ENCODE data around the gene PNLIPRP2. TPM values are rescaled to one million over a fixed set of nuclear protein-coding genes. Genes with fewer than 3 reads are reported as not detected.

PNLIPRP2 gene
- total and polyA plus RNA-seq, 2 of the 8 experiments (the other 6 are each of a cell fraction or from before 2014, with no cell fraction given): 0.11 TPM; not detected in 1

DNA sequence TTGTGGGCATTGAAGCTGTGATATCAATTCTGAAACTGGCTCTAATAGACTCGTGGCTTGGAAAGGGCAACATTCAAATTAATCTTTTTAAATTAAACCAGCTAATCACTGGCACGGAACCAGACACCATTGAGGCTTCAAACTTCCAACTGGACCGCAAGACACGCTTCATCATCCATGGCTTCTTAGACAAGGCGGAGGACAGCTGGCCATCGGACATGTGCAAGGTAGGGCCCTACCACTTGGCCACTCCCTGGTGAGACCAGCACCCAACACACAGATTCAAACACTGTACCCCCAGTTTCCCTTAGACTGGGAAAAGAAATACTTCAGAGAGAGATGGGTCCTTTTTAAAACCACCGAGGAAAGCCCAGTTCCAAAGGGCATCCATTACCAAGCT is 5.1 kb downstream of the PNLIPRP2 start:
- no peaks in the 10 kb centered on the region for H3K9me3 ChIP-seq (ENCODE audit: insufficient read depth in 2 of 2, low read depth in 1 of 2, low read length in 1 of 2)
- H2BK15ac ChIP-seq (ENCODE audit: low read length): no peak overlapping the region
- no peak overlapping the region for H2BK120ac ChIP-seq (replicated peaks; ENCODE audit: low read depth, low read length)
- no peak overlapping the region for H3K27ac ChIP-seq (ENCODE audit: low read depth, low read length)
- H4K5ac ChIP-seq (ENCODE audit: insufficient read length, low read depth, low read length): no peak overlapping the region
- H3K4me3 ChIP-seq (ENCODE audit: extremely low read depth in 1 of 4, insufficient read depth in 2 of 4, low read depth in 3 of 4, low read length in 4 of 4): no peak overlapping the region
- no peak for DNase-seq (ENCODE audit: low read depth in 1 of 2, low spot score in 2 of 2)
- H3K56ac ChIP-seq (replicated peaks; ENCODE audit: insufficient read length, low read depth, low read length): no peak overlapping the region
- H4K20me1 ChIP-seq (replicated peaks in 1 of 2; ENCODE audit: control insufficient read depth in 1 of 2, insufficient read depth in 2 of 2, low read length in 2 of 2): no peaks in the 10 kb centered on the region
- H3K23me2 ChIP-seq (ENCODE audit: low read depth, low read length): peaks cover 2% of the 10 kb centered on the region; the same call in 1 of the 2 replicates
- H3K4me2 ChIP-seq (ENCODE audit: insufficient read depth in 1 of 2, low read depth in 2 of 2, low read length in 2 of 2): no peak overlapping the region
- H4K91ac ChIP-seq (replicated peaks; ENCODE audit: insufficient read length, low read length): no peak overlapping the region
- no peak overlapping the region for H3K18ac ChIP-seq (ENCODE audit: extremely low read depth, low read length)
- no peaks in the 10 kb centered on the region for H3K79me1 ChIP-seq (ENCODE audit: low read depth, low read length)
- FAIRE-seq: no peak
- H2BK5ac ChIP-seq (ENCODE audit: low read depth, low read length): no peak overlapping the region
- no peak overlapping the region for H3K4ac ChIP-seq (replicated peaks; ENCODE audit: insufficient read length, low read depth, low read length)
- H3K23ac ChIP-seq (ENCODE audit: insufficient read length): no peak overlapping the region
- H2BK20ac ChIP-seq (ENCODE audit: low read length): no peak overlapping the region
- H2AK5ac ChIP-seq (ENCODE audit: low read depth, low read length): no peak overlapping the region
- H3K27me3 ChIP-seq (replicated peaks in 1 of 4; ENCODE audit: control insufficient read depth in 3 of 4, extremely low read depth in 1 of 4, insufficient read depth in 3 of 4, low read length in 3 of 4): peaks cover 0 to 4% (median 0%) of the 10 kb centered on the region in 4 experiments; a peak in 3 of 7 replicates
- H3K36me3 ChIP-seq (ENCODE audit: control insufficient read depth in 2 of 4, insufficient read depth in 4 of 4, low read length in 3 of 4): no peaks in the 10 kb centered on the region
- H3K14ac ChIP-seq (ENCODE audit: insufficient read length): no peak overlapping the region
- no peaks in the 10 kb centered on the region for H3K4me1 ChIP-seq (replicated peaks in 1 of 4; ENCODE audit: control insufficient read depth in 3 of 4, insufficient read depth in 4 of 4, low read length in 3 of 4)
- CTCF ChIA-PET (ENCODE audit: partially characterized antibody): interaction anchor here (1.1 to 7.2 kb wide), 12 partner anchors 9 to 550 kb away, joined by 3 to 93 read pairs (median 8); no protein-coding TSS in a partner anchor
- H3K9ac ChIP-seq (replicated peaks in 1 of 4; ENCODE audit: extremely low read depth in 1 of 4, low read depth in 3 of 4, low read length in 3 of 4): no peak overlapping the region
- H4K8ac ChIP-seq (ENCODE audit: extremely low read depth, insufficient read depth, low read length): no peak overlapping the region
- H2BK12ac ChIP-seq (ENCODE audit: low read depth, low read length): no peak overlapping the region
- no peak overlapping the region for H2AFZ ChIP-seq (ENCODE audit: low read length)
- POLR2A ChIA-PET (ENCODE audit: partially characterized antibody): interaction anchor here (1.4 kb wide), 1 partner anchor 43 kb away, joined by 3 read pairs; no protein-coding TSS in a partner anchor
- 91% methylated on average over 7 of the region's 7 CpGs; no CpG with 5 or more reads in 1 of the 2 experiments for WGBS, 2 experiments (ENCODE audit: extremely low coverage in 1 of 2, insufficient coverage in 1 of 2, insufficient read length in 1 of 2, insufficient replicate concordance in 2 of 2, low coverage in 1 of 2, low lambda C conversion rate in 2 of 2, missing lambda C conversion rate in 1 of 2)
- H3K79me2 ChIP-seq (ENCODE audit: control insufficient read depth in 1 of 2, insufficient read depth in 2 of 2, low read length in 2 of 2): no peaks in the 10 kb centered on the region
- TF ChIP-seq NANOG (IDR thresholded peaks at IDR 0.05; ENCODE audit: insufficient read depth, low read depth, low read length, poor library complexity, severe bottlenecking) (no peak), TBP (IDR thresholded peaks at IDR 0.05; ENCODE audit: low read depth, low read length) (no peak), RNF2 (IDR thresholded peaks at IDR 0.05; ENCODE audit: borderline replicate concordance, low read depth, low read length, missing control alignments, poor library complexity, severe bottlenecking) (no peak), RBBP5 (IDR thresholded peaks at IDR 0.05; ENCODE audit: borderline replicate concordance, low read depth, low read length) (no peak), CBX5 (IDR thresholded peaks at IDR 0.05; ENCODE audit: low read depth, low read length) (no peak), HDAC6 (IDR thresholded peaks at IDR 0.05; ENCODE audit: low read depth, low read length) (no peak), CEBPB (IDR thresholded peaks at IDR 0.05; ENCODE audit: low read depth, low read length) (no peak), CHD1 (IDR thresholded peaks at IDR 0.05; ENCODE audit: low read depth, low read length) (no peak), RXRA (IDR thresholded peaks at IDR 0.05; ENCODE audit: insufficient read depth, low read depth, low read length) (no peak), TAF1 (IDR thresholded peaks at IDR 0.05; ENCODE audit: low read depth, low read length) (no peak)
- TF ChIP-seq, protein P1, sequence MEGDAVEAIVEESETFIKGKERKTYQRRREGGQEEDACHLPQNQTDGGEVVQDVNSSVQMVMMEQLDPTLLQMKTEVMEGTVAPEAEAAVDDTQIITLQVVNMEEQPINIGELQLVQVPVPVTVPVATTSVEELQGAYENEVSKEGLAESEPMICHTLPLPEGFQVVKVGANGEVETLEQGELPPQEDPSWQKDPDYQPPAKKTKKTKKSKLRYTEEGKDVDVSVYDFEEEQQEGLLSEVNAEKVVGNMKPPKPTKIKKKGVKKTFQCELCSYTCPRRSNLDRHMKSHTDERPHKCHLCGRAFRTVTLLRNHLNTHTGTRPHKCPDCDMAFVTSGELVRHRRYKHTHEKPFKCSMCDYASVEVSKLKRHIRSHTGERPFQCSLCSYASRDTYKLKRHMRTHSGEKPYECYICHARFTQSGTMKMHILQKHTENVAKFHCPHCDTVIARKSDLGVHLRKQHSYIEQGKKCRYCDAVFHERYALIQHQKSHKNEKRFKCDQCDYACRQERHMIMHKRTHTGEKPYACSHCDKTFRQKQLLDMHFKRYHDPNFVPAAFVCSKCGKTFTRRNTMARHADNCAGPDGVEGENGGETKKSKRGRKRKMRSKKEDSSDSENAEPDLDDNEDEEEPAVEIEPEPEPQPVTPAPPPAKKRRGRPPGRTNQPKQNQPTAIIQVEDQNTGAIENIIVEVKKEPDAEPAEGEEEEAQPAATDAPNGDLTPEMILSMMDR (IDR thresholded peaks at IDR 0.05; ENCODE audit: control extremely low read depth in 1 of 3, insufficient read depth in 1 of 3, low read depth in 1 of 3, low read length in 3 of 3): no peak
